Subcutaneous adipose tissue (tissue), 4 donors: ENCODE results near the gene ADAMTS2. TPM values are rescaled to one million over a fixed set of nuclear protein-coding genes. Genes with fewer than 3 reads are reported as not detected.

ENCODE experiments used
- CTCF ChIP-seq: fragments of 450-650 bp; IDR thresholded peaks from one replicate; pipeline ENCODE4 v1.5.1; 2016; ENCODE audit warnings: low read depth, mild to moderate bottlenecking, control low read depth, antibody characterized with exemption, moderate library complexity
- total RNA-seq, 4 donors: library from RNA; depleted of rRNA; stranded (reverse); fragments of >200 nt; gene quantifications; one replicate each; pipeline ENCODE4 v1.1.0, GENCODE V29; 2016

The ADAMTS2 gene
- total RNA-seq, 4 donors from 2014 or later, result 26.7 to 56.5 (median 46.6) TPM

- TF ChIP-seq CTCF, result no peak
Observed at GRCh38 chr5:179147991-179148702, 197.1 kb downstream of the ADAMTS2 start.

- TF ChIP-seq CTCF, result no peak
Observed at GRCh38 chr5:179146277-179146676, 199.0 kb downstream of the ADAMTS2 start.

GRCh38 chr5:179143446-179143845, 201.8 kb downstream of the ADAMTS2 start:
- no peak for TF ChIP-seq CTCF

GRCh38 chr5:179142434-179143198, 202.6 kb downstream of the ADAMTS2 start:
- TF ChIP-seq CTCF, result no peak

GRCh38 chr5:179141867-179142266, 203.4 kb downstream of the ADAMTS2 start:
- no peak for TF ChIP-seq CTCF

GRCh38 chr5:179140293-179140692, 205.0 kb downstream of the ADAMTS2 start:
- no peak for TF ChIP-seq CTCF

- TF ChIP-seq CTCF, result no peak
Observed at GRCh38 chr5:179139936-179140235, 205.4 kb downstream of the ADAMTS2 start.
